Natural killer cell (primary cell): ENCODE results near the gene ARAP3. TPM values are rescaled to one million over a fixed set of nuclear protein-coding genes. Genes with fewer than 3 reads are reported as not detected.

Experiments
- ATAC-seq, 3 donors: fragments of 150-1000 bp in 2 of 3; fragments of 200-7000 bp in 1 of 3; cut with Tn5 transposase; 1 replicate in 1 of 3; 2 replicates in 2 of 3; pipeline ENCODE4 v1.10.0; 2021; ENCODE audit warnings: mild to moderate bottlenecking in 2 of 3, moderate library complexity in 2 of 3
- DNase-seq, 2 donors: peaks; one replicate each; pipeline versions ENCODE4 v3.0.0 to v3.0.0-alpha.2; 2013 to 2021; ENCODE audit warnings: mixed read lengths in 1 of 2
- H3K27ac ChIP-seq: one replicate; pipeline ENCODE4 v1.5.1; 2013; ENCODE audit warnings: mild to moderate bottlenecking, low read length
- H3K27me3 ChIP-seq: one replicate; pipeline ENCODE4 v1.6.1; 2013; ENCODE audit warnings: low read length; ENCODE audit not compliant: control insufficient read depth, insufficient read depth
- H3K36me3 ChIP-seq: one replicate; pipeline ENCODE4 v1.6.1; 2013; ENCODE audit warnings: low read length; ENCODE audit not compliant: control insufficient read depth, insufficient read depth
- H3K4me1 ChIP-seq: one replicate; pipeline ENCODE4 v1.6.1; 2013; ENCODE audit warnings: low read length; ENCODE audit not compliant: control insufficient read depth, insufficient read depth
- H3K4me3 ChIP-seq: one replicate; pipeline ENCODE4 v1.5.1; 2013; ENCODE audit warnings: low read length
- H3K9me3 ChIP-seq: one replicate; pipeline ENCODE4 v1.6.1; 2013; ENCODE audit warnings: low read length; ENCODE audit not compliant: control insufficient read depth, insufficient read depth
- H3K27ac Mint-ChIP-seq, 2 donors: one replicate each; pipeline ENCODE4 v1.8.0; 2022; ENCODE audit warnings: mild to moderate bottlenecking in 2 of 2, mixed read lengths in 2 of 2, moderate library complexity in 1 of 2
- H3K27me3 Mint-ChIP-seq, 2 donors: one replicate each; pipeline ENCODE4 v1.8.0; 2022; ENCODE audit warnings: low read depth in 2 of 2, mixed read lengths in 2 of 2
- H3K36me3 Mint-ChIP-seq: one replicate; pipeline ENCODE4 v1.8.0; 2022; ENCODE audit warnings: mixed read lengths
- H3K4me1 Mint-ChIP-seq, 2 donors: one replicate each; pipeline ENCODE4 v1.8.0; 2022; ENCODE audit warnings: mixed read lengths in 2 of 2
- H3K4me3 Mint-ChIP-seq: one replicate; pipeline ENCODE4 v1.8.0; 2022; ENCODE audit warnings: mild to moderate bottlenecking, moderate library complexity, mixed read lengths
- H3K9me3 Mint-ChIP-seq, 2 donors: one replicate each; pipeline ENCODE4 v1.8.0; 2022; ENCODE audit warnings: mixed read lengths in 2 of 2
- WGBS: methylation state at CpG from one replicate; pipeline ENCODE4 v1.1.7; 2013; ENCODE audit warnings: missing lambda C conversion rate; ENCODE audit not compliant: insufficient coverage; 5-methylcytosine and 5-hydroxymethylcytosine counted together
- intact Hi-C: fragments of 100-400 bp; cut with micrococcal nuclease; formaldehyde crosslinking; loops from one replicate; pipeline ENCODE4 v1.14.2; 2022
- total RNA-seq, 4 donors: library from RNA; stranded (reverse); fragments of 120-200 nt in 1 of 4; gene quantifications; one replicate each; pipeline versions ENCODE4 v1.2.3 to v1.2.4, GENCODE V29; 2013 to 2022
- TF ChIP-seq, protein P1 (sequence below): fragments of 200-600 bp; IDR thresholded peaks from one replicate; pipeline ENCODE4 v1.8.0; 2022; ENCODE audit warnings: antibody characterized with exemption

ARAP3 gene
- total RNA-seq, 3 donors from 2014 or later (not counting 1 experiment from before 2014, with no cell fraction given): 13.9 to 25.2 (median 19.6) TPM

DNA sequence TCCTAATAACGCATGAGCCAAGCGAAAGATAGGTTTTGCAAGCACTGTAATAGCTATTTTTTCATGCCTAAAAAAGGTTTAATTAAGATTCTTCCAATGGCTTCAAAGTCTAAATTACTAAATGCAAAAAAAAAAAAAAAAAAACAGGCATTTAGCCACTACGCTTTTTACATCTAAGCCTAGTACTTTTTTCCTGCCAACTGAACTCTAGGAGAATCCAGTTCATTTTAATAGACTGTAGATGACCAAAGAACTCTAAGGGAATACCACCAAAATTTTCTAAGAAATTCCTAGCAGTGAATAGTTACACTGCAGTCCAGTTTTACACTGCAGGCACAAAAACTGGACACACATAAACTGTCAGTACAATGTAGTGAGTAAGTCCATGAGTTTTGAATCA, 73.0 kb downstream of the ARAP3 start:
- ATAC-seq: no peak
- no peaks in the 10 kb centered on the region for H3K9me3 ChIP-seq
- H3K4me3 ChIP-seq: no peak overlapping the region
- no peak for DNase-seq
- Mint-ChIP-seq H3K27ac (peak overlapping the region; percentile 95 to 96), H3K27me3 (no peaks in the 10 kb centered on the region), H3K4me3 (peak overlapping the region; percentile 81), H3K36me3 (no peaks in the 10 kb centered on the region), H3K9me3 (no peaks in the 10 kb centered on the region), H3K4me1 (peaks cover 90 to 91% of the 10 kb centered on the region in 2 donors)
- no peaks in the 10 kb centered on the region for H3K27me3 ChIP-seq
- H3K4me1 ChIP-seq: peaks cover 42% of the 10 kb centered on the region
- TF ChIP-seq, protein P1, sequence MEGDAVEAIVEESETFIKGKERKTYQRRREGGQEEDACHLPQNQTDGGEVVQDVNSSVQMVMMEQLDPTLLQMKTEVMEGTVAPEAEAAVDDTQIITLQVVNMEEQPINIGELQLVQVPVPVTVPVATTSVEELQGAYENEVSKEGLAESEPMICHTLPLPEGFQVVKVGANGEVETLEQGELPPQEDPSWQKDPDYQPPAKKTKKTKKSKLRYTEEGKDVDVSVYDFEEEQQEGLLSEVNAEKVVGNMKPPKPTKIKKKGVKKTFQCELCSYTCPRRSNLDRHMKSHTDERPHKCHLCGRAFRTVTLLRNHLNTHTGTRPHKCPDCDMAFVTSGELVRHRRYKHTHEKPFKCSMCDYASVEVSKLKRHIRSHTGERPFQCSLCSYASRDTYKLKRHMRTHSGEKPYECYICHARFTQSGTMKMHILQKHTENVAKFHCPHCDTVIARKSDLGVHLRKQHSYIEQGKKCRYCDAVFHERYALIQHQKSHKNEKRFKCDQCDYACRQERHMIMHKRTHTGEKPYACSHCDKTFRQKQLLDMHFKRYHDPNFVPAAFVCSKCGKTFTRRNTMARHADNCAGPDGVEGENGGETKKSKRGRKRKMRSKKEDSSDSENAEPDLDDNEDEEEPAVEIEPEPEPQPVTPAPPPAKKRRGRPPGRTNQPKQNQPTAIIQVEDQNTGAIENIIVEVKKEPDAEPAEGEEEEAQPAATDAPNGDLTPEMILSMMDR: no peak
- intact Hi-C loops: no loop called here
- H3K36me3 ChIP-seq: peaks cover 6% of the 10 kb centered on the region
- 74% methylated on average over 3 of the region's 3 CpGs for WGBS
- H3K27ac ChIP-seq: peak overlapping the region; percentile 90

DNA sequence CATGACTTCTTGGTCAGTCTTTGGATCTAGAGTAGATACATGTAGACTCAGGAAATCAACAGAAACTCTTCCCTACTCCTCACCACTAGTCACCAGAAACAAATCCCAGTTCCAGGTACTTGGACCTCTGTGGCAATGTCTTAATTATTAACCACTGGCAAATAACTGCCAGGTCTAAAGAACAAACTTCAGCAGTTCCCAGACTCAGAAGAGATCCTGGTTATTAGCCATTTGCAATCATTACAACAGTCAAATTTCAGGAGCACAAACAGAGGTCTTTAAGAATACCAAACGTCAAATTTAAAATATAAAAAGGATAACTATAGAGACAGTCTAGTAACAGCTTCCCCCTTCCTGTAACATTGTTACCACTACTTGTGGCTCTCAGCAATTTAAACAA, 73.5 kb downstream of the ARAP3 start:
- peak overlapping the region; percentile 81 for H3K4me3 Mint-ChIP-seq
- Histone ChIP-seq H3K27me3 (no peaks in the 10 kb centered on the region), H3K4me3 (no peak overlapping the region), H3K9me3 (no peaks in the 10 kb centered on the region), H3K4me1 (peaks cover 43% of the 10 kb centered on the region), H3K36me3 (peaks cover 6% of the 10 kb centered on the region), H3K27ac (peak overlapping the region; percentile 90)
- H3K9me3 Mint-ChIP-seq: no peaks in the 10 kb centered on the region
- WGBS: no CpG with 5 or more reads among the region's 1 CpG
- no peaks in the 10 kb centered on the region for H3K36me3 Mint-ChIP-seq
- no peaks in the 10 kb centered on the region for H3K27me3 Mint-ChIP-seq
- no peak for DNase-seq
- intact Hi-C loops: no loop called here
- peaks cover 90 to 91% of the 10 kb centered on the region in 2 donors for H3K4me1 Mint-ChIP-seq
- H3K27ac Mint-ChIP-seq: peak overlapping the region; percentile 95 to 96
- TF ChIP-seq, protein P1: no peak
- no peak for ATAC-seq

DNA sequence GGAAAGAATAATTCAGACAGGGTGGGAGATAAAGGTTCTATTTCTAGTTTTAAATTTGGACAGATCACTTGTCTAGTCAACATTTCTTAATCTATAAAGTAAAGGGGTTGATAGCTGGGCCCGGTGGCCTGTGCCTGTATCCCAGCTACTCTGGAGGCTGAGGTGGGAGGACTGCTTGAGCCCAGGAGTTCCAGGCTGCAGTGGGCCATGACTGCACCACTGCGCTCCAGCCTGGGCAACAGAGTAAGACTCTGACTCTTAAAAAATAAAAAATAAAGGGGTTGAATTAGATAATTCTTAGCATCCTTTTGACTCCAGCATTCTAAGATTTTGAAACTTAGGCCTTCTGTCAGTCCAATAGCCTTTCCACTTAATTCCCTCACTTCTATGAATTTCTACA, 74.0 kb downstream of the ARAP3 start:
- intact Hi-C loops: no loop called here
- Mint-ChIP-seq H3K4me1 (peaks cover 86 to 91% of the 10 kb centered on the region in 2 donors), H3K4me3 (peak overlapping the region; percentile 81), H3K36me3 (no peaks in the 10 kb centered on the region), H3K9me3 (no peaks in the 10 kb centered on the region), H3K27me3 (no peaks in the 10 kb centered on the region), H3K27ac (peak overlapping the region; percentile 95 to 96)
- WGBS: 86% methylated on average over 2 of the region's 2 CpGs
- DNase-seq (no peak), ATAC-seq (no peak)
- TF ChIP-seq, protein P1: no peak
- Histone ChIP-seq H3K4me3 (no peak overlapping the region), H3K27ac (peak overlapping the region; percentile 90), H3K27me3 (no peaks in the 10 kb centered on the region), H3K36me3 (peaks cover 6% of the 10 kb centered on the region), H3K9me3 (no peaks in the 10 kb centered on the region), H3K4me1 (peaks cover 48% of the 10 kb centered on the region)
